Peyer's patch (tissue), 4 donors: Measurements from ENCODE around the gene DHRS3.

Experiments used
- POLR2A ChIP-seq, 2 donors: fragments of 450-650 bp; IDR thresholded peaks; one replicate each; pipeline ENCODE4 v1.5.1; 2017; ENCODE audit warnings: antibody characterized with exemption in 2 of 2, mild to moderate bottlenecking in 2 of 2, moderate library complexity in 2 of 2
- TF ChIP-seq, protein P1 (sequence below), 6 experiments: fragments of 450-650 bp in 4 of 6; fragments of 200-600 bp in 2 of 6; sonication (generic) in 1 of 6; IDR thresholded peaks; one replicate each; pipeline ENCODE4 v1.5.1; 2017 to 2019; ENCODE audit warnings: antibody characterized with exemption in 6 of 6, mild to moderate bottlenecking in 3 of 6, moderate library complexity in 1 of 6

DNA sequence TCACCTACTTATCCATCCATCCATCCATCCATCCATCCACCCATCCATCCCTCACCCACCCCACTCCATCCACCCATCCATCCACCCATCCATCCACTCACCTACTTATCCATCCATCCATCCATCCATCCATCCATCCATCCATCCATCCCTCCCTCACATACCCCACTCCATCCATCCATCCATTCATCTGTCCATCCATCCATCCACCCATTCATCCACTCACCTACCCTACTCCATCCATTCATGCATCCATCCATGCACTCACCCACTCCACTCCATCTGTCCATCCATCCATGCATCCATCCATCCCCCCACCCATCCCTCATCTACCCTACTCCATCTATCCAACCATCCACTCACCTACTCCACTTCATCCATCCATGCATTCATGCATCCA, 34.5 kb downstream of the DHRS3 start:
- TF ChIP-seq POLR2A (IDR thresholded peaks at IDR 0.05) = no peak
- TF ChIP-seq, protein P1, sequence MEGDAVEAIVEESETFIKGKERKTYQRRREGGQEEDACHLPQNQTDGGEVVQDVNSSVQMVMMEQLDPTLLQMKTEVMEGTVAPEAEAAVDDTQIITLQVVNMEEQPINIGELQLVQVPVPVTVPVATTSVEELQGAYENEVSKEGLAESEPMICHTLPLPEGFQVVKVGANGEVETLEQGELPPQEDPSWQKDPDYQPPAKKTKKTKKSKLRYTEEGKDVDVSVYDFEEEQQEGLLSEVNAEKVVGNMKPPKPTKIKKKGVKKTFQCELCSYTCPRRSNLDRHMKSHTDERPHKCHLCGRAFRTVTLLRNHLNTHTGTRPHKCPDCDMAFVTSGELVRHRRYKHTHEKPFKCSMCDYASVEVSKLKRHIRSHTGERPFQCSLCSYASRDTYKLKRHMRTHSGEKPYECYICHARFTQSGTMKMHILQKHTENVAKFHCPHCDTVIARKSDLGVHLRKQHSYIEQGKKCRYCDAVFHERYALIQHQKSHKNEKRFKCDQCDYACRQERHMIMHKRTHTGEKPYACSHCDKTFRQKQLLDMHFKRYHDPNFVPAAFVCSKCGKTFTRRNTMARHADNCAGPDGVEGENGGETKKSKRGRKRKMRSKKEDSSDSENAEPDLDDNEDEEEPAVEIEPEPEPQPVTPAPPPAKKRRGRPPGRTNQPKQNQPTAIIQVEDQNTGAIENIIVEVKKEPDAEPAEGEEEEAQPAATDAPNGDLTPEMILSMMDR (IDR thresholded peaks at IDR 0.05) = no peak
